Measurements from ENCODE around the gene PMEPA1. TPM values are rescaled to one million over a fixed set of nuclear protein-coding genes. Genes with fewer than 3 reads are reported as not detected.

The PMEPA1 gene
- total RNA-seq, 2 experiments from 2014 or later, result 15.7 to 18.0 TPM

- peaks cover 12% of the 10 kb centered on the region for H3K4me1 Mint-ChIP-seq (ENCODE audit: low read depth)
- Histone ChIP-seq H3K4me1 (ENCODE audit: insufficient read depth, low read length) (peaks cover 6% of the 10 kb centered on the region), H3K4me3 (ENCODE audit: low read length) (no peak overlapping the region), H3K27me3 (ENCODE audit: control insufficient read depth in 1 of 2, insufficient read depth in 2 of 2, low read length in 2 of 2) (no peaks in the 10 kb centered on the region), H3K36me3 (ENCODE audit: insufficient read depth, low read length) (no peaks in the 10 kb centered on the region), H3K27ac (ENCODE audit: low read depth in 1 of 2, low read length in 2 of 2) (no peak overlapping the region), H3K9me3 (ENCODE audit: control insufficient read depth in 1 of 2, insufficient read depth in 1 of 2, low read length in 2 of 2) (no peaks in the 10 kb centered on the region)
- ChIA-PET CTCF (no interaction called here), POLR2A (no interaction called here)
- H3K27ac Mint-ChIP-seq, result no peak overlapping the region
- H3K36me3 Mint-ChIP-seq (ENCODE audit: low read depth), result no peaks in the 10 kb centered on the region
- H3K4me3 Mint-ChIP-seq, result no peak overlapping the region
- DNase-seq (no peak), ATAC-seq (ENCODE audit: poor library complexity) (no peak)
- H3K9me3 Mint-ChIP-seq, result no peaks in the 10 kb centered on the region
- TF ChIP-seq CTCF (IDR thresholded peaks at IDR 0.05), result no peak
- intact Hi-C loops (cut with DNase I, micrococcal nuclease), result no loop called here
- no peaks in the 10 kb centered on the region for H3K27me3 Mint-ChIP-seq
These were observed 38.8 kb downstream of the PMEPA1 start for GRCh38 chr20:57671072-57671391.

DNA sequence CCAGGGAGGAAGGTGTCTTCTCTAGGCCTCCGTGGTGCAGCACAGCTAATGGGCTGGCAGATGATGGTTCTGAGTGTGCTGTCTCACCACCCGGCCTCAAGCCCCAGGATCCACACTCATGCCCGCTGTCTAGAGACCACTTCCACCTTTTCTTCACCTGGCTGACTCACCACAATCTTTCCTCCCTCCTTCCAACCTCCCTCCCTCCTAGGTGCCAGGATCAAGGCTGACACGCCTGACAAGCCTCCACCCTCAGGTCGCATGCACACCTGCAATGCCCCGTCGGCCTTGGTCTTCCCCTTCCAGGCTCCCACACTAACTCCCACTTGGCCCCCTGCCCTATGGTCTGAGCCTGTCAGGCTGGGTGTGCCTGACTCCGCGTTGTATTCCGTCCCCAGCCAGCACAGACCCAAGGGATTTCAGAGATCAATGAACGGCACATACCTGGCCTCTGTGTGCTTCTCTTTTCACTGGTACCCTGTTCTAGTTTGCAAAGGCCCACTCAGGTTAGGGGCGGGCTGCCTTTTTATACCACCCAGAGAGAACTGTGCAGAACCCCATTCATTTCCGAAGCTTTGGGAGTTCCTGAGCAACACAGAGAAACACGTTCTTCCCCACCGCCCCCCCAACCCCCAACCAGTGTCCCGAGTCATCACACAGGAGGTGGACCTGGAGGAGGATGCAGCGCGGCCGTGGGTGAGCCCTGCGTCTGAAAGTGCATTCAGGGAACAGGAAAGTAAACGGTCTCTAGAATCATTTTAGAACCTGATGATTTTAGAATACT lies 39.3 kb downstream of the PMEPA1 start:
- Mint-ChIP-seq H3K4me1 (ENCODE audit: low read depth) (peaks cover 12% of the 10 kb centered on the region), H3K9me3 (no peaks in the 10 kb centered on the region), H3K4me3 (no peak overlapping the region), H3K27me3 (no peaks in the 10 kb centered on the region), H3K36me3 (ENCODE audit: low read depth) (no peaks in the 10 kb centered on the region), H3K27ac (no peak overlapping the region)
- H3K4me1 ChIP-seq (ENCODE audit: insufficient read depth, low read length), result peaks cover 6% of the 10 kb centered on the region
- no peaks in the 10 kb centered on the region for H3K36me3 ChIP-seq (ENCODE audit: insufficient read depth, low read length)
- intact Hi-C loops (cut with DNase I, micrococcal nuclease), result no loop called here
- no peak for ATAC-seq (ENCODE audit: poor library complexity)
- H3K4me3 ChIP-seq (ENCODE audit: low read length), result no peak overlapping the region
- TF ChIP-seq CTCF (IDR thresholded peaks at IDR 0.05), result no peak
- no peaks in the 10 kb centered on the region for H3K9me3 ChIP-seq (ENCODE audit: control insufficient read depth in 1 of 2, insufficient read depth in 1 of 2, low read length in 2 of 2)
- DNase-seq, result no peak
- ChIA-PET CTCF (no interaction called here), POLR2A (no interaction called here)
- H3K27ac ChIP-seq (ENCODE audit: low read depth in 1 of 2, low read length in 2 of 2), result no peak overlapping the region
- H3K27me3 ChIP-seq (ENCODE audit: control insufficient read depth in 1 of 2, insufficient read depth in 2 of 2, low read length in 2 of 2), result no peaks in the 10 kb centered on the region

GRCh38 chr20:57669632-57670031 lies 40.2 kb downstream of the PMEPA1 start:
- Mint-ChIP-seq H3K4me1 (ENCODE audit: low read depth) (peaks cover 12% of the 10 kb centered on the region), H3K27ac (no peak overlapping the region), H3K36me3 (ENCODE audit: low read depth) (no peaks in the 10 kb centered on the region), H3K27me3 (no peaks in the 10 kb centered on the region), H3K9me3 (no peaks in the 10 kb centered on the region), H3K4me3 (no peak overlapping the region)
- Histone ChIP-seq H3K4me3 (ENCODE audit: low read length) (no peak overlapping the region), H3K9me3 (ENCODE audit: control insufficient read depth in 1 of 2, insufficient read depth in 1 of 2, low read length in 2 of 2) (no peaks in the 10 kb centered on the region), H3K4me1 (ENCODE audit: insufficient read depth, low read length) (peaks cover 6% of the 10 kb centered on the region), H3K36me3 (ENCODE audit: insufficient read depth, low read length) (no peaks in the 10 kb centered on the region), H3K27me3 (ENCODE audit: control insufficient read depth in 1 of 2, insufficient read depth in 2 of 2, low read length in 2 of 2) (no peaks in the 10 kb centered on the region), H3K27ac (ENCODE audit: low read depth in 1 of 2, low read length in 2 of 2) (no peak overlapping the region)
- ATAC-seq (ENCODE audit: poor library complexity) (no peak), DNase-seq (no peak)
- ChIA-PET CTCF (no interaction called here), POLR2A (interaction anchor here (0.7 kb wide), 1 partner anchor 355 kb away, joined by 4 read pairs; no protein-coding TSS in a partner anchor)
- intact Hi-C loops (cut with DNase I, micrococcal nuclease), result loop anchor here in 1 of 2 experiments (5.0 kb wide), 1 partner anchor 423 kb away; no protein-coding TSS in a partner anchor
- TF ChIP-seq CTCF (IDR thresholded peaks at IDR 0.05), result no peak

Data from CD4-positive, alpha-beta T cell (primary cell).